ENCODE measurements around the gene TNFRSF9.

DNA sequence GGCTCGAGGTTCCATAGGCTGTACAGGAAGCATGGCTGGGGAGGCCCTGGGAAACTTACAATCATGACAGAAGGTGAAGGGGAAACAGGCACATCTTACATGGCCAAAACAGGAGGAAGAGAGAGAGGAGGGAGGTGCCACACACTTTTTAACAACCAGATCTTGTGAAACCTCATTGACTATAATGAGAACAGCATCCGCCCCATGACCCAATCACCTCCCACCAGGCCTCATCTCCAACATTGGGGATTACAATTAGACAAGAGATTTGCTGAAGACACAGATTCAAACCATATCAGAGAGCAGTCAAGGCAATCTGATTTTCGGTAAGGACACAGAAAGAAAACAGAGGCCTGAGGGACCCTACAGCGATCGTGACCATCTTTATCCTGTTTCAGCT, 41.7 kb downstream of the TNFRSF9 start:
- TF ChIP-seq, protein P1, sequence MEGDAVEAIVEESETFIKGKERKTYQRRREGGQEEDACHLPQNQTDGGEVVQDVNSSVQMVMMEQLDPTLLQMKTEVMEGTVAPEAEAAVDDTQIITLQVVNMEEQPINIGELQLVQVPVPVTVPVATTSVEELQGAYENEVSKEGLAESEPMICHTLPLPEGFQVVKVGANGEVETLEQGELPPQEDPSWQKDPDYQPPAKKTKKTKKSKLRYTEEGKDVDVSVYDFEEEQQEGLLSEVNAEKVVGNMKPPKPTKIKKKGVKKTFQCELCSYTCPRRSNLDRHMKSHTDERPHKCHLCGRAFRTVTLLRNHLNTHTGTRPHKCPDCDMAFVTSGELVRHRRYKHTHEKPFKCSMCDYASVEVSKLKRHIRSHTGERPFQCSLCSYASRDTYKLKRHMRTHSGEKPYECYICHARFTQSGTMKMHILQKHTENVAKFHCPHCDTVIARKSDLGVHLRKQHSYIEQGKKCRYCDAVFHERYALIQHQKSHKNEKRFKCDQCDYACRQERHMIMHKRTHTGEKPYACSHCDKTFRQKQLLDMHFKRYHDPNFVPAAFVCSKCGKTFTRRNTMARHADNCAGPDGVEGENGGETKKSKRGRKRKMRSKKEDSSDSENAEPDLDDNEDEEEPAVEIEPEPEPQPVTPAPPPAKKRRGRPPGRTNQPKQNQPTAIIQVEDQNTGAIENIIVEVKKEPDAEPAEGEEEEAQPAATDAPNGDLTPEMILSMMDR (IDR thresholded peaks at IDR 0.05), result no peak
- TF ChIP-seq POLR2A (IDR thresholded peaks at IDR 0.05), result no peak
